Measurements from ENCODE around the gene RELCH.

Gene RELCH

GRCh38 chr18:62342884-62343283, 155.8 kb downstream of the RELCH start:
- Histone ChIP-seq H3K27ac (peak overlapping the region; percentile 10; the same call in 1 of the 2 replicates), H3K4me2 (0 out of 2 replicates have a peak overlapping the region, but pooled peaks have one; percentile 1), H3K36me3 (ENCODE audit: insufficient read depth) (no peaks in the 10 kb centered on the region), H3K9ac (no peak overlapping the region), H4K20me1 (ENCODE audit: insufficient read depth) (no peaks in the 10 kb centered on the region), H2AFZ (ENCODE audit: low read depth) (no peak overlapping the region), H3K4me1 (ENCODE audit: low read depth, poor library complexity, severe bottlenecking) (peaks cover 18% of the 10 kb centered on the region), H3K27me3 (ENCODE audit: insufficient read depth, low read depth) (no peaks in the 10 kb centered on the region), H3K4me3 (IDR thresholded peaks at IDR 0.05; ENCODE audit: insufficient read depth, low read depth, low read length) (no peak overlapping the region), H3K79me2 (ENCODE audit: insufficient read depth, low read depth) (no peaks in the 10 kb centered on the region)
- no peak for TF ChIP-seq CTCF (conservative IDR thresholded peaks at IDR 0.05; ENCODE audit: low read depth, low read length)

DNA sequence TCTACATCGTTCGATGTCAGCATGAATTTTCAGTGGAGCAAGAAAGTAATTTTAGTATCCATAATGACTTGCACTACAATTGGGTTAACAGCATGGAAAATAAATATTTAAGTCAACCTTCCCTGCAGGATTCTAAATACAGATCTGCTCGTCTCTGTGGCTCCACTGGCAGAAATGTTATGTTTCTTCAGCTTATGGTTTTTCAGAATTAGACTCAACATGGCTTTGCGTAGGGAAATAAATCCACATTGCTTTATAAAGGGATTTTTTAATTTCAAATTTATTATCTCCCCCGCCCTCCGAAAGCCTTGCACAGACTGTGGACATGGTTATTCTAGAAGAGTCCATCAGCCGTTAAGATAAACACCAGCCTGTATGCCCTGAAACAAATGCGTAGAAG, 156.3 kb downstream of the RELCH start:
- no peak for TF ChIP-seq CTCF (conservative IDR thresholded peaks at IDR 0.05; ENCODE audit: low read depth, low read length)
- no peaks in the 10 kb centered on the region for H3K27me3 ChIP-seq (ENCODE audit: insufficient read depth, low read depth)
- no peak overlapping the region for H3K4me3 ChIP-seq (IDR thresholded peaks at IDR 0.05; ENCODE audit: insufficient read depth, low read depth, low read length)
- no peaks in the 10 kb centered on the region for H3K36me3 ChIP-seq (ENCODE audit: insufficient read depth)
- H3K27ac ChIP-seq: peak overlapping the region; percentile 10; the same call in 1 of the 2 replicates
- no peaks in the 10 kb centered on the region for H3K79me2 ChIP-seq (ENCODE audit: insufficient read depth, low read depth)
- peaks cover 18% of the 10 kb centered on the region for H3K4me1 ChIP-seq (ENCODE audit: low read depth, poor library complexity, severe bottlenecking)
- H3K4me2 ChIP-seq: 0 out of 2 replicates have a peak overlapping the region, but pooled peaks have one; percentile 1
- no peaks in the 10 kb centered on the region for H4K20me1 ChIP-seq (ENCODE audit: insufficient read depth)
- H3K9ac ChIP-seq: no peak overlapping the region
- H2AFZ ChIP-seq (ENCODE audit: low read depth): no peak overlapping the region

DNA sequence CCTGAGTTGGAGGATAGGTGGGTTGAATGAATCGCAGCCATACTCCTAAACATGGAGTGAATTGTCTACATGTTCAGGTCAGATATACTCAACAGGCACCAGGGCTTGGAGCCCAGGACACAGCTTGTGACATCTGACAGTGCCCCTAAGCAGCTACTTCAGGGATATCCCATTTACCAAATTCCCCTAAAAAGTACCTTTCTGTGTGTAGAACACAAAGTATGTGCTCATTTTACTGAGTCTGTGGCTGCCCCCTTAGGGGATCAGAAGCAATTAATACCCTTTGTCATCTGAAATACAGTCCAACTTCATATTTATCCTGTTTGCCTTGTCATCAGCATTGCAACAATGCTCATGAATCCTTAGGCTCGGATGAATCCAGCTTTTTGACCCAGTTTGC, 158.9 kb downstream of the RELCH start:
- Histone ChIP-seq H3K4me2 (no peak overlapping the region), H3K79me2 (ENCODE audit: insufficient read depth, low read depth) (no peaks in the 10 kb centered on the region), H3K4me3 (IDR thresholded peaks at IDR 0.05; ENCODE audit: insufficient read depth, low read depth, low read length) (no peak overlapping the region), H4K20me1 (ENCODE audit: insufficient read depth) (no peaks in the 10 kb centered on the region), H3K27ac (no peak overlapping the region), H3K27me3 (ENCODE audit: insufficient read depth, low read depth) (no peaks in the 10 kb centered on the region), H3K4me1 (ENCODE audit: low read depth, poor library complexity, severe bottlenecking) (peaks cover 15% of the 10 kb centered on the region), H3K36me3 (ENCODE audit: insufficient read depth) (no peaks in the 10 kb centered on the region), H3K9ac (no peak overlapping the region), H2AFZ (ENCODE audit: low read depth) (no peak overlapping the region)
- no peak for TF ChIP-seq CTCF (conservative IDR thresholded peaks at IDR 0.05; ENCODE audit: low read depth, low read length)

DNA sequence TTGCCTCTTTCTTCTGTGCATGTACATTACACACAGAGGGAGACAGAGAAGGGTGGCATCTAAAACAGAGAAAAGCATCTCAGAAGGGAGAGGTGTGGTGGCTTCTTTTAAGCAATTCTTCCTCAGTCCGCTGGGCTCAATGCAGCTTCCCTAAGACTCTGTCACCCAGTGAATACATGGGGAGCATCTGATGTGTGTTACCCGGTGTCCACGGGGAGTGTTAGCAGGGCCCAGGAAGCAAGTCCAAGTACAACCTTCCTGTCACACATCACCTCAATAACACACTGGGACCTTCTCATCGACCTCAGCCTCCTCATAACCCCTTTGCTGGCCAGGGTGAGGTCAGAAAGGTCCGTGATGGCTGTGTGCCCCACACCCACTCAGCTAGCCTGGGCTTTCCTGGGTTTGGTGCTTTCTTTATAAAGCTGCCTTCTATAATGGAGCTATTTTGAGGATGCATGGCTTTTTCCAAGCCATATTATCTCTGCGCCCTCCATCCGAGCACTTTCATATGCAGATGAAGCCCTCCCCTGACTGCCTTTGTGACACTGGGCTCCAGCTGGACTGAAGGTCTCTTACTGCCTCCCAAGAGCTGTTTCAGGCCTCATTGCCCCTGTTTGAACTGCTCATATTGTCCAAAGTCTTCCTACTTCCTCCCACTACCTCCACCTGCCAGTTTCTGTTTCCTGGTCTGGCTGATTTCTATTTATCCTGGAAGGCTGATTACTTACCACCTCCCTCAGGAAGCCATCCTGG, 159.5 kb downstream of the RELCH start:
- Histone ChIP-seq H2AFZ (ENCODE audit: low read depth) (no peak overlapping the region), H3K79me2 (ENCODE audit: insufficient read depth, low read depth) (no peaks in the 10 kb centered on the region), H3K27ac (no peak overlapping the region), H3K4me1 (ENCODE audit: low read depth, poor library complexity, severe bottlenecking) (peaks cover 15% of the 10 kb centered on the region), H3K9ac (no peak overlapping the region), H4K20me1 (ENCODE audit: insufficient read depth) (no peaks in the 10 kb centered on the region), H3K4me3 (IDR thresholded peaks at IDR 0.05; ENCODE audit: insufficient read depth, low read depth, low read length) (no peak overlapping the region), H3K27me3 (ENCODE audit: insufficient read depth, low read depth) (no peaks in the 10 kb centered on the region), H3K36me3 (ENCODE audit: insufficient read depth) (no peaks in the 10 kb centered on the region), H3K4me2 (no peak overlapping the region)
- TF ChIP-seq CTCF (conservative IDR thresholded peaks at IDR 0.05; ENCODE audit: low read depth, low read length): no peak

Measured in KMS-11 (cell line).